Thoracic aorta (tissue), 2 donors: ENCODE results near the gene KRT6C. TPM values are rescaled to one million over a fixed set of nuclear protein-coding genes. Genes with fewer than 3 reads are reported as not detected.

Experiments
- ATAC-seq: fragments of 150-250 bp; one replicate; pipeline ENCODE4 v1.8.0; 2017; ENCODE audit warnings: low read depth; ENCODE audit not compliant: insufficient number of reproducible peaks, low FRiP score
- DNase-seq: peaks from one replicate; pipeline ENCODE4 v3.0.0-alpha.2; 2020; ENCODE audit warnings: low spot score
- H3K27ac ChIP-seq, 2 donors: fragments of 200-600 bp; sonication (generic); 1 replicate in 1 of 2; 2 replicates in 1 of 2; pipeline ENCODE4 v1.5.1; 2016; ENCODE audit warnings: mild to moderate bottlenecking in 2 of 2, moderate library complexity in 2 of 2
- H3K27me3 ChIP-seq: fragments of 200-600 bp; sonication (generic); replicated peaks from 2 replicates; pipeline ENCODE4 v1.6.0; 2016; ENCODE audit warnings: mild to moderate bottlenecking; ENCODE audit not compliant: insufficient read depth
- H3K36me3 ChIP-seq: fragments of 200-600 bp; sonication (generic); one replicate; pipeline ENCODE4 v1.5.1; 2016
- H3K4me1 ChIP-seq, 2 donors: fragments of 200-600 bp; sonication (generic); 1 replicate in 1 of 2; 2 replicates in 1 of 2; pipeline versions ENCODE4 v1.5.1 to v1.6.0; 2016; ENCODE audit warnings: low read depth in 2 of 2, mild to moderate bottlenecking in 1 of 2; ENCODE audit not compliant: control insufficient read depth in 1 of 2
- H3K4me3 ChIP-seq: fragments of 200-600 bp; sonication (generic); 2 replicates; pipeline ENCODE4 v1.5.1; 2016; ENCODE audit warnings: mild to moderate bottlenecking
- H3K9me3 ChIP-seq: fragments of 200-600 bp; sonication (generic); 2 replicates; pipeline ENCODE4 v1.5.1; 2016
- total RNA-seq, 2 donors: library from RNA; depleted of rRNA; stranded (reverse); fragments of >200 nt; gene quantifications; one replicate each; pipeline versions ENCODE4 v1.1.0 to v1.2.3, GENCODE V29; 2016
- TF ChIP-seq, protein P1 (sequence below): fragments of 200-600 bp; sonication (generic); IDR thresholded peaks from one replicate; pipeline ENCODE4 v1.5.1; 2019; ENCODE audit warnings: antibody characterized with exemption

The KRT6C gene
- total RNA-seq, 2 donors from 2014 or later = not detected

DNA sequence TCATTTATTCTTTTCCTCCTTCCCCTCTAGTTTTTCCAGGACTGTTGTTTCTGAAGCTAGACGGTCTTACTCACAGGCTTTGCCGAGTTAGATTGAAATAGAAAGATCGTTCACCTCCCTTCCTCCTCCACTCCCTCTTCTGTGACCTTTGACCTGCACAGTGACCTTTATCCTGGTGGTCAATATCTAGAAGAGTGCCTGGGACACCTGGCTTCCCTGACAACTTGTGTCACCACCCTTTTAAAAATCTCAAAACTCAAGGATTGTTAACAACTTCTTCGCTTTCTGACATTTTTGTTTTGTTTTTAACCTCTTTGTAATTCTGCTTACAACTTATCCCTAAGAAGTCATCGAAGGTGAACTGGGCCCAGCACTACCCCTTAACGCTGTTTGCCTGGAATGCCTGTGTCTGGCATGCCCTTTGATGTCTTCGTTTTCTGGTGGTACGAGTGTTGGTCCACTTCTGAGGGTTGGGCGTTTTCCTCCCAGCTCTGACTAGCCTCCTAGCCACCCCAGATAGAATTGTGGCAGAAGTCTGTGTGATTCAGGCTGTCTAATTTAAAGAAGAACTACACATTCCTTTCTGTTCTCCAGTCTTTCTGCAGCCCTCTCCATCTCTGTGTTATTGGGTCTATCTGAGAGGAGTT is 36.7 kb downstream of the KRT6C start:
- no peaks in the 10 kb centered on the region for H3K36me3 ChIP-seq
- no peaks in the 10 kb centered on the region for H3K4me1 ChIP-seq
- no peaks in the 10 kb centered on the region for H3K9me3 ChIP-seq
- DNase-seq = no peak
- H3K27ac ChIP-seq = no peak overlapping the region
- no peaks in the 10 kb centered on the region for H3K27me3 ChIP-seq
- ATAC-seq = no peak
- no peak overlapping the region for H3K4me3 ChIP-seq
- TF ChIP-seq, protein P1, sequence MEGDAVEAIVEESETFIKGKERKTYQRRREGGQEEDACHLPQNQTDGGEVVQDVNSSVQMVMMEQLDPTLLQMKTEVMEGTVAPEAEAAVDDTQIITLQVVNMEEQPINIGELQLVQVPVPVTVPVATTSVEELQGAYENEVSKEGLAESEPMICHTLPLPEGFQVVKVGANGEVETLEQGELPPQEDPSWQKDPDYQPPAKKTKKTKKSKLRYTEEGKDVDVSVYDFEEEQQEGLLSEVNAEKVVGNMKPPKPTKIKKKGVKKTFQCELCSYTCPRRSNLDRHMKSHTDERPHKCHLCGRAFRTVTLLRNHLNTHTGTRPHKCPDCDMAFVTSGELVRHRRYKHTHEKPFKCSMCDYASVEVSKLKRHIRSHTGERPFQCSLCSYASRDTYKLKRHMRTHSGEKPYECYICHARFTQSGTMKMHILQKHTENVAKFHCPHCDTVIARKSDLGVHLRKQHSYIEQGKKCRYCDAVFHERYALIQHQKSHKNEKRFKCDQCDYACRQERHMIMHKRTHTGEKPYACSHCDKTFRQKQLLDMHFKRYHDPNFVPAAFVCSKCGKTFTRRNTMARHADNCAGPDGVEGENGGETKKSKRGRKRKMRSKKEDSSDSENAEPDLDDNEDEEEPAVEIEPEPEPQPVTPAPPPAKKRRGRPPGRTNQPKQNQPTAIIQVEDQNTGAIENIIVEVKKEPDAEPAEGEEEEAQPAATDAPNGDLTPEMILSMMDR = no peak

DNA sequence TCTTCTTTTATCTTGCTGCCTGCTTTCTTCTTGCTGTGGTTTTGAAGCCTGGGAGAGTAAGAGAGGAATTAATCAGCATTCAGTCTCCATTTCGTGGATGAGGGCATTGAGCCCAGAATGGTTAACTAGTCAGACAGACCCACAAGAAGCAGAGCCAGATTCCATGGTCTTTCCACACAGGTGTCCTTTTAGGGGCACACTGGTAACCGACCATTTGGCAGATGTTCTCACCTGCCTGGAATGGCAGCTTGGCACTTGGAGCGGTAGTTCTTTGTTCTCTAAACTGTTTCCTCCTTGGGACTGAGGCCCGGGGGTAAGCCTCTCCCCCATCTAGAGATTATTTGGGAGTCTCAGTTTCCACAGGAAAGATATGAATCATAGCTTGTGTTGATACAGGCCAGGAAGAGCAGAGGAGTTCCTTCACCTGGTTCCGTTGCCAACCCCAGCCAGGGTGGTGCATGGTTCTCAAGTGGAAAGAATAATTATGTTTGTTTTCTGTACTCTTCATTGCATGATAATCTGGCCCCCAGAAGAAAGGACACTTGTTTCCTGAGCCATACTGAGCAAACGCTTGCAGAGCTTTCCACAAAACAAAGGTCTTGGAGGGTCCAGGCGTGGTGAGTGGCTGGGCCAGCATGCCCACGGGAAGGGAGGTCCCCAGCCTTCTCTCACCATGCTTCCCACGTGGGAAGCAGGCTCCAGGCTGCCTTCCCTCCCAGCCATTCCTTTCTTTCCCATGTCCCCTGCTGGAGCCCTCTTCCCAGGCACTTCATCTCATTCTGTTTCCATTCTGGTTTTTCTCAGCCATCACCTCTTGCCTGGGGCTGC is 37.4 kb downstream of the KRT6C start:
- Histone ChIP-seq H3K4me3 (no peak overlapping the region), H3K36me3 (no peaks in the 10 kb centered on the region), H3K9me3 (no peaks in the 10 kb centered on the region), H3K27me3 (no peaks in the 10 kb centered on the region), H3K27ac (no peak overlapping the region), H3K4me1 (no peaks in the 10 kb centered on the region)
- DNase-seq = no peak
- TF ChIP-seq, protein P1 = no peak
- ATAC-seq = no peak

DNA sequence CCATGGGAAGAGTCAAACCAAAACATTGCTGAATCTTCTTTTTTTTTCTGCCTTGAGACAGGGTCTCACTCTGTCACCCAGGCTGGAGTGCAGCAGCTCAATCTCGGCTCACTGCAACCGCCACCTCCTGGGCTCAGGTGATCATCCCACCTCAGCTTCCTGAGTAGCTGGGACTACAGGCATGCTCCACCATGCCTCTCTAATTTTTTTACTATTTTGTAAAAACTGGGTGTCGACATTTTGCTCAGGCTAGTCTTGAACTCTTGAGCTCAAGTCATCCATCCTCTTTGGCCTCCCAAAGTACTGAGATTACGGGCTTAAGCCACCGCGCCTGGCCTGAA is 38.0 kb downstream of the KRT6C start:
- Histone ChIP-seq H3K9me3 (no peaks in the 10 kb centered on the region), H3K4me3 (no peak overlapping the region), H3K27ac (no peak overlapping the region), H3K27me3 (no peaks in the 10 kb centered on the region), H3K36me3 (no peaks in the 10 kb centered on the region), H3K4me1 (no peaks in the 10 kb centered on the region)
- DNase-seq (no peak), ATAC-seq (no peak)
- TF ChIP-seq, protein P1 = no peak

DNA sequence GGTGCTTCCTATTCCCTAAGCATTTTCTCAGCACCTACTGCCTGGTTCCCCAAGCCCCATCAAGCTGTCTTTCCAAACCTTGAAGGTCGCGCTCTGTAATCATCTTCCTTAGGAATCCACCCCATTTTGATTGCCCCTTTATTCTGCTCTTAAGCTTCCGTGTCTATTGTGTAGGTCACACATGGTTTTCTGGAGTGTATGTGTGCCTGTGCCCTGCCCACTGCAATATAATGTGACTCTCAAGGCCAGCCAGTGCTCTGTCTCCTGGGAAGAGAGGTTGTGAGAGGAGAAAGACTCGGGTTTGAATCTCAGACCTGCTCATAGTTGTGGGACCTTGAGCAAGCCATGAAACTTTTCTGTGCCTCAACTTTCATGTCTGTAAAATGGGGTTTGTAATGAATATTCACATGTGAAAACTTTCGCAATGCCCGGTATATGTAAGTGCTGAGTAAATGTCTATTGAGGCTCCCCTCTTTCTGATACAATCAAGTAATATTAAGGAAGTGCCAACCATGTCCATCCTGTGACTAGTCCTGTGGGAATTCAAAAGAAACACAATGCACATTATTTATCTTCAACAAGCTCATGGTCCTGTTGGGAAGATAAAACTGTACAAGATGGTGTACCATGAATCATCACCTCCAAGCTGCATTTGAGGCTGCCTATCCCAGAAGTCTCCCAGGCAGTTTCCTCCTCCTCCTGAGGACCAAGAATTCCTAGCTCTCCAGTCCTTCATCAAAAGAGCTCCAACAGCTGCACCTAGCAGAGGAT is 38.7 kb downstream of the KRT6C start:
- no peak overlapping the region for H3K27ac ChIP-seq
- H3K4me1 ChIP-seq = no peaks in the 10 kb centered on the region
- no peaks in the 10 kb centered on the region for H3K9me3 ChIP-seq
- TF ChIP-seq, protein P1 = no peak
- no peaks in the 10 kb centered on the region for H3K27me3 ChIP-seq
- no peak overlapping the region for H3K4me3 ChIP-seq
- ATAC-seq (no peak), DNase-seq (no peak)
- H3K36me3 ChIP-seq = no peaks in the 10 kb centered on the region
